Measurements from ENCODE around the gene KLC1.
A peak's percentile ranks its signal among the peaks of the same experiment; 100 is the strongest.
"Not testable (repeated sequence)": the region's sequence is repeated elsewhere in the genome, so short reads cannot be mapped to it uniquely, and the experiment has no call there.

The KLC1 gene

DNA sequence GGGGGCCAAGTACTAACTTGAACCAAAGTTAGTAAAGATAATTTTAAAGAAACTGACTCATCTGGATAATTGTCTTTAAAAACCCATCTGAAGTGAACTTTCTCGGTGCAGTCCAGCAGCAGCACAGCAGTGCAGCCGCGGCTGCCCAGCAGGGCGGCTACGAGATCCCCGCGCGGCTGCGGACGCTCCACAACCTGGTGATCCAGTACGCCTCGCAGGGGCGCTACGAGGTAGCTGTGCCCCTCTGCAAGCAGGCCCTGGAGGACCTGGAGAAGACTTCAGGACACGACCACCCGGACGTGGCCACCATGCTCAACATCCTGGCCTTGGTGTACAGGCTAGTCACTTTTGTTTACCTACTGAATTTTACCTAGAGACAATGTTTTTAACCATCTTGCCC lies 33.6 kb downstream of the KLC1 start:
- no peak for DNase-seq

DNA sequence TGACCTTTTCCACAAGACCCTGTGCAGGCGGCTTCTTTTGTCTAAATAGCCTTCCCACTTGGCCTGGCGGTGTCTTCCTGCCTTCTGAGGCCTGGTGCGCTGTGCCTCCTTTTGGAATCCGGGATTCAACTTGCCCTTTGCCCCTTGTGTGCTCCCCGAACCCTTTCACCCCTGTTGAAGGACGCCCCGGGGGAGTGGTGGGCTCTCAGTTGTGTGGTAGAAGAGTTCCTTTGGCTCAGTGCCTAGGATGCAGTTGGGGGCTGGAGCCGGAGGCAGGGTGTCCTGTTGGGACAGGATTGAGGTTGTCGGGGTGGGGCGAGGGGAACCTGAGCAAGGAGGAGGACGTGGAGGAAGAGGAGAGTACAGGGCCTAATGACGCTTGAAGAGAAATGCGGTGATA lies 34.5 kb downstream of the KLC1 start:
- DNase-seq, result no peak

DNA sequence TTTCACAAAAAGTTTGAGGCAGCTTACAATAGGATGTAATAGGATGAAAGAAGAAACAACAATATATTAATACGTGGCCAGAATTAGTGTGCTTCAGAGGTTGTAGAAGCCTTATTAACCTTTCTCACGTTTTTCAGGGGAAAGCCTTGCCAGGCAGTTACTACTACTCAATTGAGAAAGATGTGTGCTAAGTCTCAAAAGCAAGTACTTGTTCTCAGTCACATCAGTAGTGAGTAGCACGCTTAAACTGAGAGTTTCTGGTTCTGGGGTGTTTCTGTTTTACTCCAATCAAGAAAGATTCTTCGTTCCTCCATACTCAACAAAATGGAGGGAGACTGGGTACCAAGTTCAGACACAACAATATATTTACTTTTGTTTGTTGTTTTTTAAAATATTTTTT lies 38.7 kb downstream of the KLC1 start:
- no peak for DNase-seq

DNA sequence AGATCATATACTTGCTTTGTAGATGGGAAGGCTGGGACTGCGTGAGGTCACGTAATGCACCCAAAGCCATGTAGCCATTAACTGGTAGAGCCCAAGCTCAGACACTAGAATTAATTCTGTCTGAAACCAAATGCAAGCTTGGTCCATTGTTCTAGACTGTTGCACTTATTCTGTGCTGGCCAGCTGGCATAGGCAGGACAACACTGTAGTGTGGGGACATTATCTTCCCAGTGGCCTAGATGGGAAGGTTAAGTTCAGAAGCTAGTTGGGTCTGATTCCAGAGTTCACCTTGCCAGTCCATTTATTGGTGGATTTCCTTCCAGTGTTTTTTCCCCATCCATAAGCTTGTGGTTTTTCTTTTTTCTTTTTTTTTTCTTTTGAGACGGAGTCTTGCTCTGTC lies 39.1 kb downstream of the KLC1 start:
- no peak for DNase-seq

DNA sequence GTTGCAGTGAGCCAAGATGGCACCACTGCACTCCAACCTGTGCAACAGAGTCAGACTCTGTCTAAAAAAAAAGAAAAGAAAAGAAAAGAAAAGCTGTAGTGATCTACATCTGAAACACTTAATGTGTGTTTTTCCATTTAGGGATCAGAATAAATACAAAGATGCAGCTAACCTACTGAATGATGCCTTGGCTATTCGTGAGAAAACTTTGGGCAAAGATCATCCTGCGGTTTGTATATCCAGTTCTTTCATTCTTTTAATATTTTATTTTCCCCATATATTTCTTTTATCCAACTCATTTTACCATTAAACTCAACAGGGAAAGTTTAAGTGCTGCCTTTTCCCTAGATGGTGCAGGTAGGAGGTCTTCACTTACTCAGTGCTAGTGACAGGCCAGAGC lies 40.4 kb downstream of the KLC1 start:
- no peak for DNase-seq

DNA sequence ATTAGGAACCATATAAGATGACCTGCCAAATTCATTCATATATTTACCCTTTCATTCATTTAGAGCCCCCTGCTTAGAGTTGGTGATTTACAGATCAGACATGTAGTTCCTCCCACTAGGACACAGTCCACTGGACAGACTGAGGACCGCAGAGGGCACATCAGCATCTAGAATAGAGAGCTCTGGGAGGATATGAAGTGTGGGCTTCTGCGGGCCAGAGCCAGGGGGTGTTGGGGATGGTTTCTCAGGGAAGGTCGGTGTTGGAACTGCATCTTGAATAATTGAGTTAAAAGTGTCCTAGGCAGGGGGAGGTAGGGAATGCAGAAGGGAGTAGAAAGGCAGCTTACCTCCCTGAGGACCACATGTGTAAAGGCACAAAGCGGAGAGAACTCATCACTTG lies 42.9 kb downstream of the KLC1 start:
- DNase-seq, result no peak

DNA sequence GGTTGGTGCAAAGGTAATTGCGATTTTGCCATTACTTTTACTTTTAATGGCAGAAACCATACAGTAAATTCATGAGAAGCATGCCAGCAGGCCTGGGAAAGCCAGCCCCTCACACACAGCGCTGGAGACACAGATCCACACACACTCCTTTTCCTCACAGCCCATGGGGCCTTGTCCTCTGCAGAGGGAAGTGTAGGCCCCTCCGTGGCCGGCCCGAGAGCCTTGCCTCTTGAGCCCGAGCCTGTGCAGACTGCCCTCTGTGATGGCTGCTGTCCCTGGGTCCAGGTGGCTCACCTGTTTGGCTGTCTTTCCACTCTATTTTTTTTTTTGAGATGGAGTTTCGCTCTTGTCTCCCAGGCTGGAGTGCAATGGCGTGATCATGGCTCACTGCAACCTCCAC lies 46.9 kb downstream of the KLC1 start:
- DNase-seq, result no peak

DNA sequence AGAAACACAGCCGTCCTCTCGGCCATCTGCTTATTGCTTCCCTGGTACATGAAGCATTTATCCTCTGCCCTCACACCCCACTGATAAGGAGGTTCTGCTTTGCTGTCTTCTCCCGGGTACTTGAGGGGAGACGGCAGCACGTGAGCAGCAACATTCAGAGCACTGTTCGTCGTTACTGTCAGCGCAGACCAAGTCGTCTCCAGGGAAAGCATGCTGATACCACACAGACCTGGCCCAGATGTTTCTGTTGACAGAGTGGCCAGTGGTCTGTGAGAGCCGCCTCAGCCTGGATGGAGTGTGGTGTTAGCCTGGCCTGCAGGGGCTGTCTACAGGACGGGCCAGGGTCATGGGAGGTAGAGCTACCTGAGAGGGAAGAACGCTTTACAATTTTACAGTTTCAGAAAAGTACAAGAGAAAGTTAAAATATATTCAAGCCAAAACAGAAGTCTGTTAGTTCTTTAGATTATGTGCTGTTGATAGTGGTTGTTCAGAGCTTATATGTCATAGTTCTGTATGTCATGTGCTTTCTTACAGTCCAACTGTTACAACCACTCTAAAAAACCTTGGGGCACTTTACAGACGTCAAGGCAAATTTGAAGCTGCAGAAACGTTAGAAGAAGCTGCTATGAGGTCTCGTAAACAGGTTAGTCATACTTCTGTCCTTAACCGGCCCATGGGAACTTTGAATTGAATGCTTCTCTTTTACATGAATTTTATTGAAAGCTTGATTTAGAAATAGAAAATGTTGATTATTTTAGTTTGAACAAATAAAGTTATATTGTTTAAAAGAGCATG lies 48.1 kb downstream of the KLC1 start:
- no peak for DNase-seq

DNA sequence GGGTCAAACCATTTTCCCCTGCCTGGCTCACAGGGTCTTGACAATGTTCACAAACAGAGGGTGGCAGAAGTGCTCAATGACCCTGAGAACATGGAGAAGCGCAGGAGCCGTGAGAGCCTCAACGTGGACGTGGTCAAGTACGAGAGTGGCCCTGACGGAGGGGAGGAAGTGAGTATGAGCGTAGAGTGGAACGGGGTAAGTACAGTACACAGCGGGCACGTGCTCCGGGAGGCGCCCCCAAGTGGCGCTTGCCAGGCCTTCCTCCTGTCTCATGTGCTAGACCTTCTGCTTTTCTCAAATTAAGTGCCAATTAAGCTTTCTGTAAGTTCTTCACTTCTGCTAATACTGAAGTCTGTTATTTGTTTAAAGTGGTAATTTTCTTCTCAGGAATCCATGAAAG lies 50.3 kb downstream of the KLC1 start:
- peak; percentile 44 to 51 for DNase-seq

DNA sequence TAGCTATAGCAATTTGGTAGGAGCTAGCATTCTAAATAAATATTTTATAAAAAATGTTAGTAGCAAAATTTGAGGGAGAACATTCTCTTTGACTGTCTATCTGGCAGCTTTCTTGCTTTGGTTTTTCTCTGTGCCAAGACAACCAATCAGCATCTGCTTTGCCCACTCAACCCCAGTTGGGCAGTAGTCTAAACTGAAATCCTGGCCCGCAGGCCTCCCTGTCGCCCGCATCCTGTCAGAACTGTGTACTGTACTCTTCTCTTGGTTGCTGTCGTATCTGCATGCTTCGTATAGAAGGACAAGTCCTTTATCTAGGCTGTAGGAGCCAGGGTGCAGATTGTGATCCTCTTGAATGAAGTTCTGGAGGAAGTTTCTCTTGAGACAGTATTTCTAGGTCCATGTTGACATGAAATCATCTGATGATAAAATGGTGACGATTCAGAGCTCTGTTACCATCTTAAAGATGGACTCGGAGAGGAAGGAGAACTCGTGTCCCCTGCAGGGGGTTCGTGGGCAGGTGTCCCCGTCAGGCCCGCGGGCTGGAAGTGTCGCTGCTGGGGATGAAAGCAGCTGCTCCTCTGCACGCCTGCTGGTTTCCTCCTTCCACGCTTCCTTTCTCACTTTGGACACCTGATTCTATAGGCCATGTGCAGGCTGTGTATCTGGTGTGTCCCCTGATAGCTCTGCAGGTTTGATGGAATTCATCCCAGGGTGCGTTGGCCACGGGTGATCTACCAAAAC lies 51.6 kb downstream of the KLC1 start:
- no peak for DNase-seq

DNA sequence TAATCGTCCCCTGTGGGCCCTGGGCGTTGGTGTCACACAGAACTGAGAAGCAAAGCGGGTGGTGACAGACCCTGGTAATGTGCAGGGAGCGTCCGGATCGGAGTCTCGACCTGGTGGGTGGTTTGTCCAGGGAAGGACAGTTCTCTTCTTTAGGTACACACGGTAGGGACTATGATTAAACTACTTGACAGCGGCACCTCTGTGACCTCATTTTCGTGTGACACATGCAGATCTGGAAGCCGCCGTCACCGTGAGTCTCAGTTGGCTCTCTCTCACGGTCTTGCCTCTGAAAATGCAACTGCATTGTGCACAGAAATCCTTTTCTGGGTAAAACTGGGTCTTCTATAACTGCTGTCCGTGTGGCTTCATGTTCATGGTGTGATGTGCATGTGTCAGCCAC lies 54.1 kb downstream of the KLC1 start:
- DNase-seq, result no peak

DNA sequence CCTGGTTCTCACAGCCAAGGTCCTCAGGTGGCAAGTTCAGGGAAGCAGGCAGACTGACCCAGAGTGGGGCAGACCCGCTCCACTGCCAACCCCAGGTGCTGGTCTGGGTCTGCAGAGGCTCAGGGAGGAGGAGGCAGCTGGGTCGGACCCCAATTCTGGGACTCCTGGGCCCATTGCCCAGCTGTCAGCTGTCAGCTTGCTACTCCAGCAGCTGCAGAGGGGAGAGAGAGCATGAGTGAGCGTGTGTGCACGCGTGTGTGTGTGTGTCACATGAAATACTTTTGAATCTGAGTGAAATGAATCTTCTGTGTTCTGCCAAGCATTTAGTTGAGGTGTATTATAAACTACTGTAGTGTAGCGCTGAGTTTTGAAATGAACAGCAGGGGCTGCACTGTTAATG lies 55.5 kb downstream of the KLC1 start:
- no peak for DNase-seq

DNA sequence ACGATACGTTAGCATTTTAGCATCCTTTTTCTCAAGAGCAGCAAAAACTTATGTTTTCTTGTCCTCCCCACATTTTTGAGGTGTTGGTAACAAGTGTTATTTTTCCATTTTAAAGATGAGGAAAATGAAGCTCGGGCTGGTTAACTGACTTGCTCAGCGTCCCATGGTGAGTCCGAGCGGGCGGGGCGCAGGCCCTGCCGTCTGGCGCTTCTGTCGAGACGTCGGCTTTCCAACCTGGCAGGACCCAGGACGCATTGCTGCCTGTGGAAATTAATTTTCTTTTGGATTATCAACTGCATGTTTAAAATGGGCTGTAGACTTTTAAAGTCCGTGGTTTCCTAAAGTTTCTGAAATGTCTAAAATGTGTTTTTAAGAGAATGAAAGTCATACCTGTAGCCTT lies 55.9 kb downstream of the KLC1 start:
- DNase-seq, result no peak

DNA sequence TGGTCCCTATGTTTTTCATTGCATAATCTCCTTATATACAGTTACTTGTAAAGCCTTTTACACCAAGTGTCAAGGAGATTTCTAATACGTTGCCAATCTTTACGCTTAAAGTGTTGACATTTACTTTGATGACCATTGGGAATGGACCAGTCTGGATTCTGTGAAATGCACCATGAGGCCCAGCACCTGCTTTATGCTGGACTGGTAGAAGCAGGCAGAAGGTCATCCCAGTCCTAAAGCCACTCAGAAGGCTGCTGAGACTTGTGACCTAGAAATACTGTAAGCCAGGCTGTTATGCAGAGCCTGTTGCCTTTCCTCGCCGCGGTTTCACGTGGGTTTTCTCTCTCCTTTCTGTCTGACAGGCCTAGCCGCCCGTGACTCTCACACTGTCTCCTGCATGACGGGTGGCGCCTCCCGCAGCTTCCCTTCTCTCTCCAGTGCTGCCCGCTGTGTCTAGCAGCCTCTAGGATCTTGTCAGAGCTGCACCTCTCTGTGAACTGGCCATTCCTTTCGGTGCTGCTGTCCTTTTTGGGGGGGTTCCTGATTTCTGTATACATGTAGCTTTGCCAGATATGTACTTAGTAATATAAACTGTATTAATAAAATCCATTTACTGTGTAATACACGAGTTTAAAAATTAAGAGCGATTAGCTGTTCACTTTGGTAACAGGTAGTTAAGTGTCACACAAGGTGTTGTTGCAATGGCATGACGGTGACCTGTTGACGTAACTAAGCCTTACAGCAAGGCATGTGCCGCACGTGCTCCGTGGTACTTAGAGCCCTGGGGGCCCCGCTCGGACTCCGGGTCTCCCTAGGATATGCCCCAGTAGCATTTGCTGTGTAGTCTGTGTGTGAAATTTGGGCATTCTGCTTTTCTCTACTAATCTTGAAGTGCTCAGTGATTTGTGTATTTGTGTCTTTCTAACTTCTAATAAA lies 56.5 kb downstream of the KLC1 start:
- DNase-seq, result no peak

DNA sequence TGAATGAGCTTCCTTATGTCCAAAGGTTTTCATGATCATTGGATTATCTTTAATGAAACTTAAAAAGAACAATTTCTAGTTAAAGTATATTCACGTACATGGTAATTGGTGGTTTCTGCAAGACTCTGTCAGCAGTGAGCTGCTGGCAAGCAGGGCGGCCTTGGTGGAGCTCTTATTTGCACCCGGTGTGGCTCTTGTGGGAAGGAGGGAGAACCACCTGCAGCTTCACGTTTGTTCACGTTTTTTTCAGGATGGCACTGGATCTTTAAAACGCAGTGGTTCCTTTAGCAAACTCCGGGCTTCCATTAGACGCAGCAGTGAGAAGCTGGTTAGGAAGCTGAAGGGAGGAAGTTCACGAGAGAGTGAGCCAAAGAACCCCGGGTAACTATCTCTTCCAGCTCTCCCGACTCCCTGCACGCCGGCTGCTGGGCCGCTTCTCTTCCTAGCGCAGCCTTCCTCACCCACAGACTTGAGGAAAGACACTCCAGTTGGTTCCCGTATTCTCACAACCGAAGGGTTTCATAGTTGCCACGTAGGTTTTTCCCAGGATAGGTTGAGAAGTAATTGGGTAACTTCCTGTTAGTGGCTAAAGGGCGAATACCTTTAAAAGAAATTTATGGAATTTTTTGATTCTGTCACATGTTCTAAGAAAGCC lies 57.9 kb downstream of the KLC1 start:
- DNase-seq, result no peak

DNA sequence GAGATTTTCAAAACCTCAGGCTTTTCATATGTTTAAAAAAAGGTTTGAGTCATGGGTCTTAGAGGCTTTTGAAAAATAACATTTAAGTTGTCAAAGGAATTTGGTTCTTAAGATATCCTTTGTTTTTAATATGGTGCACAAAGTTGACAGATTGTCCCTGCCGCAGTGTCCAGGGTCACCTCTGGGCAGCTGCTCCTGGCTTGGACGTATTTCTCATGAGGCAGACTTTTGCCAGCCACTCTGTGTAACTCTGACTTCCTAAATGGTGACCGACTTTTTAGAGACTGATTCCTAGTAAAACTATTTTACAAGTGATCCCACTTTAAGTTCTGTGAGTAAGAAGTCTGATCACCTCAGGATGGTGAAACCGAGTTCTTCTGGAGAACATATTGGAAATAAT lies 58.7 kb downstream of the KLC1 start:
- no peak for DNase-seq

DNA sequence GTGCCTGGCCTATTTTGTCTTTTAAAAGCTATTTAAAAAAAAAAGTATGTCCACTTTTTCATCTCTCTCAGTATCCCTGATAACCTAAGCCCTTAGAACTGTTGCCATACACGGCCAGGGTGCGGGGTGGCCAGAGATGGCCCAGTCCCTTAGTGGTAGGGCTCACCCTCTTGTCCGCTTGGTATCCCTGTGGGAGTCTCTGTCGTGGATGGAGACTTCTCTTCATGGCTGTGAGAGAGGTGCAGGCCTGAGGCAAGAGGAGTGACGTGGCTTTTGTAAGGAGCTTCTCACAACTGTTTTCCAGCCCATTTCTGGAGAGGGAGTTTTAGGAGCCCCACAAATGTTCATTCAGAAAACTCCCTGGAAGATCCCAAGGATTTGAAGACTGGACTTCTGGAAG lies 59.4 kb downstream of the KLC1 start:
- no peak for DNase-seq

DNA sequence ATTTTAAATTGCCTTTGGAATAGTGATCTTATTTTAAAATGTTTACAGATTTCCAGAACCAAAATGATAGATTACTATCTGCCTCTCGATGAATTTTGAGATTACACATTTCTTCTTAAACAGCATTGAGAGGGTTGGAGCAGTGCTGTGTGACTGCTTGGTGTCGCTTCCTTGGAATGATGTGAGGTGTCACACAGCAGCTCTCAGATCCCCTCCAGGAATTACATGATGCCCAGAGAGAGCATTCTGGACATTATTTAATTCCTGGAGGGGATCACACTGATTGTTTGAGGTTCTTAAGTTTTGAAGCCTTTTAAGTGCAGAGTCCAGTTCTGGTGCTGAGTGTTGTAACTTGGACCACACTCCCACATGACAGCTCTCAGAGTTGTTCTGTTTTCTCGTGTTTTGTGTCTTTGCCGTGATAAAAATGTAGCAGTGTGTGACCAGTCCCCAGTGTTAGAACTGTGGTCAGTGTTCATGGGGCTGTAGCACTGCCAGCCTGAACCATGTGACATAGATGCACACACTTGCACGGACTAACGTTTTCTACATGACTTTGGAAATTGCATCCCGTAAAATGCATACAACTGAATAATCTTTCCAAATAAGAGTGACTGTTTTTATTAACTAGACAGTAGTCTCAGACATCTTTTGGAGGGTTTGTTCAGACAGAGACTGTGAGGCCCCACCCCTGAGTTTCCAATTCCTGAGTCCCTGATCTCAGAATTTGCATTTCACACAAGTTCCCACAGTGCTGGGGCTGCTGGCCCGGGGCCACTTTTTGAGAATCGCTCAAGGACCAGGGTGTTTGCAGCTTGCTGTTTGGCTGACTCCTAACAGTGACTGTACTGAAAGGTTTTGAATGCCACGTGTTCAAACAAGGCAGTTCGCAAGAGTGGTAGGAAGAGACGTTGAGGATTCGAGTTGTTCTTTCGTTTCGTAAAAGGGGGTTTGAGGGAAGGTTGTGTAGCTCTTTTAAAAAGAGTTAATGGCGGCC lies 60.2 kb downstream of the KLC1 start:
- peak in 1 of 2 donors; percentile 15 for DNase-seq

DNA sequence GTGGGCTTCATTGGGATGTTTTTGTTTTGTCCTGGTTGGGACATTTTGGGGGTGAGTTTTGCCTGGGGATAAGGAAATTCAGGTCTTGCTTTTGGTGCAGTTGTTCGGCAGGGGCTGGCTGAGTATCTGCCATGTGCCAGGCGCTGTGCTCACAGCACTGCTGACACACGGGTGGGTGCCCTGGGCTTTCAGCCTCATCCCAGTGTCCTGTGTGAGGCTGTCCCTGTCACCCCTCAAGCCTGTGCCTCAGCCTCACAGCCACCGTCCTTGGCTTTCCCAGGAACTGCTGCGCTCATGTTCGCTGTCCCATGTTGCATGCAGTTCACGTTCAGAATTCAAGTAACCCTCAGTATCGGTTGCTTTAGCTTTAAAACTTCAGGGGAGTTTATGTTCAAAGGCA lies 61.3 kb downstream of the KLC1 start:
- no peak for DNase-seq

DNA sequence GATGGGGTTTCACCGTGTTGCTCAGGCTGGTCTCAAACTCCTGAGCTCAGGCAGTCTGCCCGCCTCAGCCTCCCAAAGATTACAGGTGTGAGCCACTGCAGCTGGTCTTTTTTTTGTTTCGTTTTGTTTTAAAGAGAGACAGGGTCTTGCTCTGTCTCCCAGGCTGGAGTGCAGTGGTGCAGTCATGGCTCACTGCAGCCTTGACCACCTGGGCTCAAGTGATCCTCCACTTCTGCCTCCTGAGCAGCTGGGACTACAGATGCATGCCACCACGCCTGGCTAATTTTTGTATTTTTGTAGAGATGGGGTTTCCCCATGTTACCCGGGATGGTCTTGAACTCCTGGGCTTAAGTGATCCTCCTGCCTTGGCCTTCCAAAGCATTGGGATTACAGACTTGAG lies 62.6 kb downstream of the KLC1 start:
- not testable (repeated sequence) for DNase-seq

DNA sequence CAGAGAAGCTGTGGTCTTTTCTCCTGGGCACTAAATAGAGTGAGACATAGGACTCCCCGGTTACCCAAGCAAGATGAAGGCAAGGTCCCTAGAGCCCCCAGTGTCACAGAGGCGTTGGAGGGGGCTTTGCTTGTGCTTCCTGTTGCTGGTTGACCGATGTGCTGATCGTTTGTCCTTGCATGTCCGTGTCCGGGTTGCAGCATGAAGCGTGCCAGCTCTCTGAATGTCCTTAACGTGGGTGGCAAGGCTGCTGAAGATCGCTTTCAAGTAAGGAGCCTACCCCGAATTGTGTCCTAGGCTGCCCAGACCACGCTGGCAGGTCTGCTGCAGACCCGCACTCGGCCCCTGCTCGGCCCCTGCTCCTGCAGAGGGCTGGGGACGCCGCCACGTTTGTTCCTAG lies 63.1 kb downstream of the KLC1 start:
- no peak for DNase-seq

DNA sequence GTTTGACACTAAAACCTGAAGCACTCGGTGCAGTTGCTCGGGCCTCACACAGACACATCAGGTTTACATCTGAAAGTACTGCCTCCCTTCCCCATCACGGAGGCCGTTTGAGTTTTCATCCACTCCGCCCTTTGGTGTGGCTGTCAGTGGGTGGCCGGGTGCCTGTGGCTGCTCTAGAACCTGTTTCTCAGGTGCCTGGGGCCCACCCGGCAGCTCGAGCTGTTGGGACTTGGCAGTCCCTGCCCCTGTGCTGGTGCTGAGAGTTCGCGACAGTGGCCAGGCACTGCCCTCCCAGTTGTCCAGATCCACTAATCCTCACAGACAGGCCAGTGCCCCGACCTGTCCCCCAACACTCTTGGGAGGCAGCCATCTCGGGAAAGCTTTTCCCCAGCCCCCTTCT lies 63.9 kb downstream of the KLC1 start:
- no peak for DNase-seq
